ENCODE results near the gene ZSWIM5.

DNA sequence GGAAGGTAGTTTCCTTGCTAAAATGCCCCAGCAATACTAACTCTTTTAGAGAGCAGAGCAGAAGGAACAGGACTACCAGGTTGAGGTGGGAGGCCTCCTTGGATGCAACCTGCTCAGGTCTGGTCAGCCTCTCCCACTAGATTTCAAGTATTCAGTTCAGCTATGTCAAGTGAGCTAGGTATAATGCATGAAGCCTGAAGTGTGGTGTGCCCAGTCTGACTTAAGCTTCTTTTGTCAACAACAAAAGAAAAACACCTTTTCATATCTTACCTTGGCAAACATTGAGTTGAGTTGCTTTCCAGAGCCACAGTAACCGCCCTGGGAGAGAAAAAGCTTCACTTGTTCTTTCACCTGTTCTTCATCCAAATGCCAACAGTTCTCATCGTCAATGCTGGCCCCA, 146.6 kb downstream of the ZSWIM5 start:
- no peak for TF ChIP-seq EZH2 (IDR thresholded peaks at IDR 0.05; ENCODE audit: borderline replicate concordance)
- TF ChIP-seq, protein P1, sequence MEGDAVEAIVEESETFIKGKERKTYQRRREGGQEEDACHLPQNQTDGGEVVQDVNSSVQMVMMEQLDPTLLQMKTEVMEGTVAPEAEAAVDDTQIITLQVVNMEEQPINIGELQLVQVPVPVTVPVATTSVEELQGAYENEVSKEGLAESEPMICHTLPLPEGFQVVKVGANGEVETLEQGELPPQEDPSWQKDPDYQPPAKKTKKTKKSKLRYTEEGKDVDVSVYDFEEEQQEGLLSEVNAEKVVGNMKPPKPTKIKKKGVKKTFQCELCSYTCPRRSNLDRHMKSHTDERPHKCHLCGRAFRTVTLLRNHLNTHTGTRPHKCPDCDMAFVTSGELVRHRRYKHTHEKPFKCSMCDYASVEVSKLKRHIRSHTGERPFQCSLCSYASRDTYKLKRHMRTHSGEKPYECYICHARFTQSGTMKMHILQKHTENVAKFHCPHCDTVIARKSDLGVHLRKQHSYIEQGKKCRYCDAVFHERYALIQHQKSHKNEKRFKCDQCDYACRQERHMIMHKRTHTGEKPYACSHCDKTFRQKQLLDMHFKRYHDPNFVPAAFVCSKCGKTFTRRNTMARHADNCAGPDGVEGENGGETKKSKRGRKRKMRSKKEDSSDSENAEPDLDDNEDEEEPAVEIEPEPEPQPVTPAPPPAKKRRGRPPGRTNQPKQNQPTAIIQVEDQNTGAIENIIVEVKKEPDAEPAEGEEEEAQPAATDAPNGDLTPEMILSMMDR (IDR thresholded peaks at IDR 0.05; ENCODE audit: poor library complexity), result no peak

Measured in hepatocyte (in vitro differentiated cells).